Measurements from ENCODE around the gene HIVEP3. TPM values are rescaled to one million over a fixed set of nuclear protein-coding genes. Genes with fewer than 3 reads are reported as not detected.
"Not testable (repeated sequence)": the region's sequence is repeated elsewhere in the genome, so short reads cannot be mapped to it uniquely, and the experiment has no call there.

HIVEP3 gene
- total and polyA plus RNA-seq, 4 donors = 7.0 to 14.7 (median 8.8) TPM

- Histone ChIP-seq H3K27me3 (ENCODE audit: control insufficient read depth in 3 of 3, insufficient read depth in 3 of 3, low read length in 2 of 3) (peaks cover 0 to 5% (median 0%) of the 10 kb centered on the region in 3 donors), H3K9ac (ENCODE audit: insufficient read depth in 1 of 2, low read length in 2 of 2) (no peak overlapping the region), H3K4me3 (no peak overlapping the region), H3K36me3 (ENCODE audit: control insufficient read depth in 4 of 4, insufficient read depth in 4 of 4, low read length in 4 of 4) (peaks cover 0 to 3% (median 0%) of the 10 kb centered on the region in 4 donors), H3K27ac (ENCODE audit: low read depth in 1 of 2, low read length in 1 of 2) (no peak overlapping the region), H3K9me3 (ENCODE audit: control insufficient read depth in 4 of 4, insufficient read depth in 3 of 4, low read length in 3 of 4) (no peaks in the 10 kb centered on the region), H3K4me1 (ENCODE audit: control insufficient read depth in 5 of 5, insufficient read depth in 5 of 5, low read length in 5 of 5) (no peaks in the 10 kb centered on the region)
- no peak for ATAC-seq (ENCODE audit: insufficient read depth, low FRiP score)
- no peak for DNase-seq
- no peak for TF ChIP-seq CTCF (IDR thresholded peaks at IDR 0.05; ENCODE audit: control extremely low read depth, extremely low read depth)
- WGBS, 2 donors = 87 to 97% methylated on average over 13 of the region's 13 CpGs
Measured at GRCh38 chr1:41557751-41558455, 360.8 kb downstream of the HIVEP3 start.

- 91% methylated on average over 5 of the region's 5 CpGs for WGBS, 2 donors
- H3K9me3 ChIP-seq (ENCODE audit: control insufficient read depth in 4 of 4, insufficient read depth in 3 of 4, low read length in 3 of 4); H3K4me1 ChIP-seq (ENCODE audit: control insufficient read depth in 5 of 5, insufficient read depth in 5 of 5, low read length in 5 of 5); H3K27me3 ChIP-seq (ENCODE audit: control insufficient read depth in 3 of 3, insufficient read depth in 3 of 3, low read length in 2 of 3); H3K36me3 ChIP-seq (ENCODE audit: control insufficient read depth in 4 of 4, insufficient read depth in 4 of 4, low read length in 4 of 4); DNase-seq; H3K27ac ChIP-seq (ENCODE audit: low read depth in 1 of 2, low read length in 1 of 2); ATAC-seq (ENCODE audit: insufficient read depth, low FRiP score); H3K4me3 ChIP-seq; H3K9ac ChIP-seq (ENCODE audit: insufficient read depth in 1 of 2, low read length in 2 of 2): not testable (repeated sequence)
Measured at GRCh38 chr1:41554746-41555145, 364.0 kb downstream of the HIVEP3 start.

- WGBS, 2 donors = 74 to 78% methylated on average over 7 of the region's 7 CpGs
- DNase-seq (no peak), ATAC-seq (ENCODE audit: insufficient read depth, low FRiP score) (no peak)
- no peak overlapping the region for H3K27ac ChIP-seq (ENCODE audit: low read depth in 1 of 2, low read length in 1 of 2)
- TF ChIP-seq CTCF (IDR thresholded peaks at IDR 0.05; ENCODE audit: control extremely low read depth, extremely low read depth) = no peak
- no peaks in the 10 kb centered on the region for H3K27me3 ChIP-seq (ENCODE audit: control insufficient read depth in 3 of 3, insufficient read depth in 3 of 3, low read length in 2 of 3)
- H3K9me3 ChIP-seq (ENCODE audit: control insufficient read depth in 4 of 4, insufficient read depth in 3 of 4, low read length in 3 of 4) = no peaks in the 10 kb centered on the region
- H3K9ac ChIP-seq (ENCODE audit: insufficient read depth in 1 of 2, low read length in 2 of 2) = no peak overlapping the region
- H3K36me3 ChIP-seq (ENCODE audit: control insufficient read depth in 4 of 4, insufficient read depth in 4 of 4, low read length in 4 of 4) = peaks cover 0 to 2% (median 0%) of the 10 kb centered on the region in 4 donors
- no peak overlapping the region for H3K4me3 ChIP-seq
- no peaks in the 10 kb centered on the region for H3K4me1 ChIP-seq (ENCODE audit: control insufficient read depth in 5 of 5, insufficient read depth in 5 of 5, low read length in 5 of 5)
Measured at GRCh38 chr1:41547781-41548560, 370.8 kb downstream of the HIVEP3 start.

GRCh38 chr1:41547336-41547735 is 371.4 kb downstream of the HIVEP3 start:
- Histone ChIP-seq H3K9ac (ENCODE audit: insufficient read depth in 1 of 2, low read length in 2 of 2) (no peak overlapping the region), H3K36me3 (ENCODE audit: control insufficient read depth in 4 of 4, insufficient read depth in 4 of 4, low read length in 4 of 4) (peaks cover 0 to 2% (median 0%) of the 10 kb centered on the region in 4 donors), H3K4me1 (ENCODE audit: control insufficient read depth in 5 of 5, insufficient read depth in 5 of 5, low read length in 5 of 5) (no peaks in the 10 kb centered on the region), H3K9me3 (ENCODE audit: control insufficient read depth in 4 of 4, insufficient read depth in 3 of 4, low read length in 3 of 4) (no peaks in the 10 kb centered on the region), H3K27ac (ENCODE audit: low read depth in 1 of 2, low read length in 1 of 2) (no peak overlapping the region), H3K4me3 (no peak overlapping the region), H3K27me3 (ENCODE audit: control insufficient read depth in 3 of 3, insufficient read depth in 3 of 3, low read length in 2 of 3) (no peaks in the 10 kb centered on the region)
- ATAC-seq (ENCODE audit: insufficient read depth, low FRiP score) (no peak), DNase-seq (no peak)
- WGBS, 2 donors = 91 to 93% methylated on average over 6 of the region's 6 CpGs
- no peak for TF ChIP-seq CTCF (IDR thresholded peaks at IDR 0.05; ENCODE audit: control extremely low read depth, extremely low read depth)
